GM12892 (cell line): ENCODE results near the gene FRY.

Source experiments
- POLR2AphosphoS5 ChIP-seq: IDR thresholded peaks from 2 replicates; pipeline ENCODE4 v1.6.1; 2011; ENCODE audit warnings: low read depth, low read length, control low read depth
- TAF1 ChIP-seq: IDR thresholded peaks from 2 replicates; pipeline ENCODE4 v1.6.1; 2011; ENCODE audit warnings: low read depth, mild to moderate bottlenecking, control low read depth, low read length, borderline replicate concordance

DNA sequence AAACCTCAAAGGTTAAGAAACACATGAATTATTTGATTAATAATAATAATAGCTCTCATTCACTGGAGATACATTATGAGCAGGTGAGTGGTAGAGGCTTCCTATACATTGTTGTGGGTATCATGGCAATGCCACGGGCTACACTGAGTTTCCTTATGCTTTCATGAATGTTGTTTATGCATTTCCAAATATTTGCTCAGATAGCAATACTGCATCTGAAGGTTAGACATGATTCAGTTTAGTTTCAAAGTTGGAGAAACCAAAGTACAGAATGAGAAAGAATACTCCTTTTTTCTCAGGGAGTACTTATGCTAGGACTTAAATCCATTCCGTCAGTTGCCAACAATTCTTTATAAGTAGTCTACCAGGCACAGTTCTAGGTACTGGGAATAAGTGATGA lies 108.5 kb downstream of the FRY start:
- TF ChIP-seq TAF1: no peak
- no peak for TF ChIP-seq POLR2AphosphoS5
